NB4 (cell line): ENCODE results near the gene GNPTAB.

Experiments used
- DNase-seq: peaks from one replicate; pipeline ENCODE4 v3.0.0; 2010; ENCODE audit warnings: low read depth
- H3K4me3 ChIP-seq: one replicate; pipeline ENCODE4 v1.5.1; 2011; ENCODE audit warnings: mild to moderate bottlenecking, low read depth, low read length, moderate library complexity
- MYC ChIP-seq: IDR thresholded peaks from 2 replicates; pipeline ENCODE4 v1.6.1; 2011; ENCODE audit warnings: low read depth, low read length
- POLR2A ChIP-seq: IDR thresholded peaks from 2 replicates; pipeline ENCODE4 v1.6.1; 2011; ENCODE audit warnings: mild to moderate bottlenecking; ENCODE audit not compliant: insufficient read length; ENCODE audit errors: extremely low read depth
- TF ChIP-seq, protein P1 (sequence below): IDR thresholded peaks from one replicate; pipeline ENCODE4 v1.5.1; 2012; ENCODE audit warnings: low read depth, low read length
- TF ChIP-seq, protein P2 (sequence below): IDR thresholded peaks from 2 replicates; pipeline ENCODE4 v1.6.1; 2011; ENCODE audit warnings: low read depth, low read length

The GNPTAB gene

DNA sequence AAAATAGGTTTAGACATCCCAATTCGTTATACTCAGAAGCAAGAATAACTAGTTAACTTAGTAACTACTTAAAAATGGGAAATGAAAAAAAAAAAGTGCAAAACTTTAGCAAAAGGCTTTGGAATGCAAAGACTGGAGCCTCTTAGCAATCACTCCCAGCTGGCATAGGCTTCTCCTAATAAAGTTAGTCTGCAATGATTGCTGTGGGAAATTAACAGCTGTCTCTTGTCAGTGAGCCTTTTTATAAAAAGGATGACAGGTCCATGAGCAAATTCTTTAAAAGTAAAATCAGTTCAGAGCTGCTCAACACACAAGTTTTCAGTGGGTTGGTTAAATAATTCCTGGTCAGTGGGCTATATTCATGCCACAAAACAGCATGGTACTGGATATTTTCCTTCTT lies 84.1 kb downstream of the GNPTAB start:
- H3K4me3 ChIP-seq, result no peak overlapping the region
- TF ChIP-seq MYC (no peak), POLR2A (no peak)
- TF ChIP-seq, protein P1, sequence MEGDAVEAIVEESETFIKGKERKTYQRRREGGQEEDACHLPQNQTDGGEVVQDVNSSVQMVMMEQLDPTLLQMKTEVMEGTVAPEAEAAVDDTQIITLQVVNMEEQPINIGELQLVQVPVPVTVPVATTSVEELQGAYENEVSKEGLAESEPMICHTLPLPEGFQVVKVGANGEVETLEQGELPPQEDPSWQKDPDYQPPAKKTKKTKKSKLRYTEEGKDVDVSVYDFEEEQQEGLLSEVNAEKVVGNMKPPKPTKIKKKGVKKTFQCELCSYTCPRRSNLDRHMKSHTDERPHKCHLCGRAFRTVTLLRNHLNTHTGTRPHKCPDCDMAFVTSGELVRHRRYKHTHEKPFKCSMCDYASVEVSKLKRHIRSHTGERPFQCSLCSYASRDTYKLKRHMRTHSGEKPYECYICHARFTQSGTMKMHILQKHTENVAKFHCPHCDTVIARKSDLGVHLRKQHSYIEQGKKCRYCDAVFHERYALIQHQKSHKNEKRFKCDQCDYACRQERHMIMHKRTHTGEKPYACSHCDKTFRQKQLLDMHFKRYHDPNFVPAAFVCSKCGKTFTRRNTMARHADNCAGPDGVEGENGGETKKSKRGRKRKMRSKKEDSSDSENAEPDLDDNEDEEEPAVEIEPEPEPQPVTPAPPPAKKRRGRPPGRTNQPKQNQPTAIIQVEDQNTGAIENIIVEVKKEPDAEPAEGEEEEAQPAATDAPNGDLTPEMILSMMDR, result no peak
- TF ChIP-seq, protein P2, sequence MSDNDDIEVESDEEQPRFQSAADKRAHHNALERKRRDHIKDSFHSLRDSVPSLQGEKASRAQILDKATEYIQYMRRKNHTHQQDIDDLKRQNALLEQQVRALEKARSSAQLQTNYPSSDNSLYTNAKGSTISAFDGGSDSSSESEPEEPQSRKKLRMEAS, result no peak
- no peak for DNase-seq

GRCh38 chr12:101746196-101746595 lies 84.6 kb downstream of the GNPTAB start:
- TF ChIP-seq, protein P1, result no peak
- TF ChIP-seq, protein P2, result no peak
- no peak for TF ChIP-seq POLR2A
- TF ChIP-seq MYC, result no peak
- DNase-seq, result no peak
- H3K4me3 ChIP-seq, result no peak overlapping the region

DNA sequence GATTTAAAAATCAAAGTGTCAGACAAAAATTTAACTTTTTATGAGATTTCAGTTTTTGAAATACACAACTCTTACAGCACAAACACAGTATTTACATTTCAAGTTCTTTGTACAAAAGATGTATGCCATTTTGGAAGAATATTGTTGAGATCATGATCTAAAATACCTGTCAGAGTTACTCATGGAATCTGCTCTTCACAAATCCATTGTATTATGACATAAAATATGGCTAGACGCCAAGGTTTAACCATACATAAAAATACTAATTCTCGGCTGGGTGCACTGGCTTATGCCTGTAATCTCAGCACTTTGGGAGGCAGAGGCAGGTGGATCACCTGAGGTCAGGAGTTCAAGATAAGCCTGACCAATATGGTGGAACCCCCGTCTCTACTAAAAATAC lies 85.3 kb downstream of the GNPTAB start:
- no peak for DNase-seq
- TF ChIP-seq POLR2A, result no peak
- TF ChIP-seq, protein P2, result no peak
- TF ChIP-seq, protein P1, result no peak
- no peak for TF ChIP-seq MYC
- no peak overlapping the region for H3K4me3 ChIP-seq

GRCh38 chr12:101743724-101744472 lies 86.9 kb downstream of the GNPTAB start:
- H3K4me3 ChIP-seq, result no peak overlapping the region
- TF ChIP-seq MYC (no peak), POLR2A (no peak)
- TF ChIP-seq, protein P2, result no peak
- TF ChIP-seq, protein P1, result no peak
- DNase-seq, result no peak

- DNase-seq, result no peak
- no peak overlapping the region for H3K4me3 ChIP-seq
- TF ChIP-seq POLR2A (no peak), MYC (no peak)
- TF ChIP-seq, protein P2, result no peak
- TF ChIP-seq, protein P1, result no peak
Measured at GRCh38 chr12:101743242-101743641, 87.5 kb downstream of the GNPTAB start.
